HG03521 (cell line): ENCODE measurements around the gene RGS6.

ENCODE experiments used
- ATAC-seq: cut with Tn5 transposase; IDR thresholded peaks from one replicate; pipeline ENCODE4 v1.9.1; 2021; ENCODE audit warnings: mild to moderate bottlenecking, moderate library complexity; ENCODE audit not compliant: unreplicated experiment

The RGS6 gene

DNA sequence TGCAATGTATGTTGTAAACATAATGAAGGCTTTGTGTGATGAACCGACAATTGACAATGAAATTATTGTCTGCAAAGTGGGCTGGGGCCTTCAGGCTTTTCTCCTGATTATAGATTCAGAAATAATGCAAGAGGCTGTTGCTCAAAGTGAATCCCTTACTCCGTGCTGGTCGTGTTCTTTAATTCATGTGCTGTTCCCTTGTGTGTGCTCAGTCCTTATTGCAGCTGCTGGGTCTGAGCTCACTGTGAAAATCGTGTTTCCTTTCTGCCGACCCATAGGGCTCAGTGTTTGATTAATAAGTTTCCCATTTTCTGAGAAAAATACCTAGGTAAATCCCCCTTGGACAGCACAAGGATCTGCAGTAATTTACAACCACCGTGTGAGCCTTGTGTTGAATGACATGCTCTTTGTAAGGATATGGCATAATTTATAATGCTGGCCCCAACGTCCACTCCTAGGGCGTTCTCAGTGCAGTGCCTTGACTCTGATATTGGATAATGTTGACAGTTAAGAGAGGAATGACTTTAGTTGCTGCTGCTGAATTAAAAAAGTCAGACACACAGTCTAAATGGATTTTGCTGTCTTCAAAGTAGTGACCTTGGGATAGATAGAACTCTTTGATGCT is 81.6 kb downstream of the RGS6 start:
- no peak for ATAC-seq

DNA sequence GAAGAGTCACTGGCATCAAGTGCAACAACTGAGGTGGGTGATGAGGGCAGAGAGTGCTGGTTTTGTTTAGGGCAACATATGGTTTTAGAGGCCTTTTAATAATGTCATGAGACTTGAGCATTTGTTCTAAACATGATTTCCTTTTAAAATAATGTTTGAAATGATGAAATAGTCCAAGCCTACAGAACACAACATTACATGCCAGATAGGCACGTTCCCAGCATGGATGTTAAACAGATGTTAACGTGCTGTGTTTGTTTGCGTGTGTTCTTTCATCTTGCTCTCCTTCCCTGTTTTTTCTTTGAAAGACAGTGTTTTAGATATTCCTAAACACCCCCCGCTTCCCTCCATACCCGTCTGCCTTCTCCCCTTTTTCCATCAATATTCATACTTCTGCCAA is 82.3 kb downstream of the RGS6 start:
- ATAC-seq, result no peak

DNA sequence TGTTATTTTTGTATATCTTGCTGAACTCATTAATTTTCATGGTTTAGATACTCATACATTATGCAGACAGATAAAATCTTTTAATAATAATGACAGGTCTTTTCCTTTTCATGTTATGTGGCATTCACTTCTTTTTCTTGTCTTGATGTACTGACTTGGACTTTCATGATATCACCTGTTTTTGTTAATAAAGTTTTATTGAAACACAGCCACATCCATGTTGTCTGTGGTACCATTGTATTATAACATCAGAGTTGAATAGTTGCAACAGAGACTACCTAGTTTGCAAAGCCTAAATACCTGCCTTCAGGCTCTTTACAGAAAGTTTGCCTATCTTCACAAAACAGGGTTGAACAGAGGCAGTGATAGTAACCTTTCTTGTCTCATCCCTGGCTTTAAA is 85.1 kb downstream of the RGS6 start:
- ATAC-seq, result no peak

DNA sequence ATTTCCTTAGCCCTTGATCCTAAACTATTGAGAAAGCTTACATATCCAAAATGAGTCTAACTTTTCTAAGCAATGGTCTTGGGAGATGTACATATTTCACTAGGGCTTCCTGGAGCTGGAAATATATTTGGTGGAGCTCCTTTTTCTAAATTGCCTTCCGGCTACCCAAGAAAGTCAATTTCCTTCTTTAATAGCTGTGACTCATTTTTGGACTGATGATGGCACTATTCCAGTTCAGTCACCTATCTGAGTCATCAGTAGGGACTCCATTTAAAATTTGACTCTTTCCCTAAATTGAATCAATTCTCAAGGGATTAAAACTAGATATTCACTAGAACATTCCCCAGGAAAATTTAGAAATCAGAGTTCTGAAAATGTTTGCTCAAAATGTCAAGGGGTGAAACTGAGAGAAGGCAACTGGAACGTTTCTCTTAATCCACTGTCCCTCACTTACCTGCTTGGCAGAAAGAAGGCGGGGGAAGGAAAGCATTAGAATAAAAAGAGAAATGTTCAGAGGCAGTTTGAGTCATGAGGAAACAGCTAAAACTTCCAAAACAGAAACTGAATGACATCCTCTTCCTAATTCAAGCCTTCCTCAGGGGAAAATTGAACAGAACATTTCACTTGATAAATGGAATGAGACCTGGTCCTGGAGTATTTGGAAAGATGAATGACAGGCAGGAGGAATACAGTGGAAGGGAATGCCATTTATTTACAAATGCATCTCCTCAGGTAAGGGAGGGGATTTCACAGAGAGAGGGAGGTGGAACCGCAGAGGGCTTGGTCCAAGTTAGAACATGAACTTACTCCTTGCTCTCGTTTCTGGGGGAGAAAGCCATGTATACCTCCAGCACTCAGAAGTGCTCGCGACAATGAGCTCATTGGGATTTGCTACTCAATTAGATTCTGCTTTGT is 91.2 kb downstream of the RGS6 start:
- ATAC-seq, result no peak

DNA sequence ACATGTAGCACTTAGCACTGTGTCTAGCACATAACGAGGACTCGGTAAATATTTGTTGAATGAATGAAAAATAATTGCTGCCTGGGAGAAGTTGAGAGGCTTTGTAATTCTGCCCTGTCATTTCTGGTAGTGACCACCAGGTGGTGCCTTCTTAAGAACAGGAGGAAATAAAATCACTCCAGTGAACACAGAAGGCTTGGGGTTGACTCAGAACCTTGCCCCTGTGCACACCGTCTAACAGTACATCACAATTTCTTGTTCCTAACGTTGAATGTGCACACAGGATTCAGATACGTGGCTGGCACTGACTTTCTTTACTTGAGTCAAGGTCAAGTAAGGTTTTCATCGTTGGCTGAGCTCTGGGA is 91.8 kb downstream of the RGS6 start:
- ATAC-seq, result no peak

DNA sequence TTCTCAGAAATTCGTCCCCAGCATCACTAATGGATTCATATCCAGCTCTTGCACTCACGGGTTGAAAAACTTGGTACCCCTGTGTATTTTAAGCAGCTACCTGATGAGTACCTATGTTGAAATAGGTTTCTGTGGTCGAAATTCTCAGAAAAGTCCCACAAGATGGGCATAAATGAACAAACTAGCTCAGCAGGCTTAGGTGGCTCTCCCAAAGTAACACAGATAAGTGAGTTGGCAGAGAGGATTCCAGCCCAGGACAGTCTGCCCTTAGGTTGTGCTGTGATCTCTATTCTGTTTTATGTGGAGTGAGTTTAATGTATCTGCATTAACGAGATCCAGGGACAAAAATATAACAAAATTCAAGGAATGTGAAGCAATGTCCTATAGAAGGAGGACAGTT is 92.3 kb downstream of the RGS6 start:
- ATAC-seq, result no peak

DNA sequence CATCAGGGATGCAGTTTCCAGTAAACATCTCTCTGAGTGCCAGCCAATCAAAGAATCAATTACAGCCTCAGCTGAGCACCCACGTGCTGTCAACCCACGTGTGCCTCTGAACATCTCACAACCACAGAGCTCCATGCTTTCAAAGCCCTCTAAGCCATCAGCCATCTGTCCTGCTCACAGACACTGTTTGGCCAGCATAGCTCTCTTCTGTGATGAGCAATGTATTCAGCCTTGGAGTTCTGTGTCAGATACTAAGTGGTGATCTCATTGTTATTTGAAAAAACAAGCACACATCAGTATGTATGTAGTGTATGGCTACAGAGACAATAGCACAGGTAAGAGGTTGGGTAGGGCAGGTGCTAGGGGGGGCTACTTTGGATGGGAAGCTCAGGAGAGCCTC is 94.3 kb downstream of the RGS6 start:
- ATAC-seq, result no peak

DNA sequence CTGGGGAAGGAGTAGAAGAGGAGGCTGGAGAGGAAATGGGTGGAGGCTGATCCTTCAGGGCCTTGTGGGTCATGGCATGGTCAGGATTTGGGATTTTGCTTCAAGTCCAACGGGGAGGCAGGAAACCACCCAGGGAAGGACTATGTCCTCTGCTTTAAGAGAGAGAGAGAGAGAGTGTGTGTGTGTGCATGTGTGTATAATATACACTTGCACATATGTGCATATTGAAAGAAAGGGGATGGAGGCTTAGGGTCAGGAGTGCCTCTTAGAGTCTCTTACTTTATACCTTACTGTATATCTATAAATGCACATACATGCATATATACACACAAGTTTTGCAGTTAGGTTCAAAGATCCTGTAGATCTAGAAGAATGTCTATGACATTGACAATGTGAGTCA is 94.8 kb downstream of the RGS6 start:
- no peak for ATAC-seq

DNA sequence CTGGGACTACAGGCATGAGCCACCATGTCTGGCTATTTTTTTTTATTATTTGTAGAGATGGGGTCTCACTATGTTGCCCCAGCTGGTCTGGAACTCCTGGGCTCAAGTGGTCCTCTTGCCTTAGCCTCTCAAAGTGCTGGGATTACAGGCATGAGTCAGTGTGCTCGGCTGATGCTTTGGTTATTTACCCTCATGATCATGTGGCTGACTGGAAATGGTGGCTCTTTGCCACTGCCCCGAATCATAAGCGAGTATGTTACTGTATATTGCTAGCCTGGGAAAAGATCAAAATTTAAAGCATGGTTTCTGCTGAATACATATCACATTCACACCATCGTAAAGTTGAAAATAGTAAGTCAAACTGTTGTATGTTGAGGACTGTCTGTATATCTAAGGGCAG is 101.1 kb downstream of the RGS6 start:
- ATAC-seq, result no peak

DNA sequence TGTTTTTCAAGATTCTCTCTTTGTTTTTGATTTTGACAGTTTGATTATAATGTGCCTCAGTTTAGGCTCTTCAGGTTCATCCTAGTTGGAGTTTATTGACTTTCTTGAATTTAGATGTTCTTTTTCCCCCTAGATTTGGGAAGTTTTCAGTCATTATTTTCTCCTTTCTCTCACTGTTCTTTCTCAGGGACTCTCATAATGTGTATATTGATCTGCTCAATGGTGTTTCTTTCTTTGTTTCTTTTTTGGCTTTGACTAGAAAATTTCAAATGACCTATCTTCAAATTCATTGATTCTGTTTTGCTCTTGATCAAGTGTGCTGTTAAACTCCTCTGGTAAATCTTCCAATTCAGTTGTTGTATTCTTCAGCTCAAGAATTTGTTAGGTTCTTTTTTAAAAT is 108.3 kb downstream of the RGS6 start:
- no peak for ATAC-seq

DNA sequence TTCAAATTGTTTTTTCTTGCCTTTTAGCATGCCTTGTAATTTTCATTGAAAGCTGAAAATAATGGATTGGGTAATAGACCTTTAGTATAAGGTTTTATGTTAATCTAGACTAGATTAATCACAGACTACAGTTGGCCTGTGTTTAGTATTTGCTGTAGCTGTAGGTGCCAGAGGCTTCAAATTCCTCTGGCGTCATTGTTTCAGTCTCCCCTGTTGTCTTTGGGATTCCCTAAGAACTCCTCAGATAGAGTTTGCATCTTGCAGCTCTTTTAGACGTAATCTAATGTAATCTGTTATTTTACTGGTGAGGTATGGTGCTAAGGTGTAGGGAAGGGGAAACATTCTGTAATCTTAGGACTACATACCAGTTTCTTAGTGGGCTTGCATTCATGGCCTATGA is 113.0 kb downstream of the RGS6 start:
- no peak for ATAC-seq

DNA sequence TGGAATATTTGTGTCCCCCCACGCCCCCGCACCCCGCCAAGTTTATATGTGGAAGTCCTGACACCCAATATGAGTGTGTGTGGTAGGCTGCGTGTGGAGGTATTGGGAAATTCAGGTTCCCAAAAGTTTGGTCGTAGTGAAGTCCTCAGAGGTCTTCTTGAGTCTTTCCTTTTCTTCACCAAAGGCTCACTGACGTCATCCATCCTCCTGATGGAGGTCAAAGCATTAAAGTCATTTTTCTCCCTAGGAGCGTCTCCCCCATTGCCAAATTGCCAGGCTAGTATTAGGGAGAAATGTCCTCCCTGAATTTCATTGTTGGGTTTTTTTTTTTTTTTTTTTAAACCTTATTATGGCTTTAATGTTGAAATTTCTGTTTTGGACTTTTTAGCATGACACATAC is 113.7 kb downstream of the RGS6 start:
- ATAC-seq, result no peak

DNA sequence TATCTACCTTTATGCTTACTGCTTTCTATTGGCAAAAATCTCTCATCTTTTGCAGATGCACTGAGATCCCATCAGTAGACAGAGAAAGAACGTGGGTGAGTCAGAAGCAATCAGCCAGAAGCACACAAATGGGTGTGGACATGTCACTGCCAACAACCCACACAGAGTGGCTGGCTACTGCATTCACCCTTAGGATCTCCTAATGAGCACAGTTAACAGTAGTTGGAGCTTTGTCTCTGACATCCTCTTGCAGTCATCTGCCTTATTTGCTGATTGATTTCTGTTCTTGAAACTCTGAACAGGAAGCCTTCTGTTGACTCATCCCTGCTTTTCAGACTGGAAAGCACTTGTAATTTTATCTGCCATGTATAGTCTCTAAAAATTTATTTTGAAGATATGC is 117.2 kb downstream of the RGS6 start:
- ATAC-seq, result no peak

DNA sequence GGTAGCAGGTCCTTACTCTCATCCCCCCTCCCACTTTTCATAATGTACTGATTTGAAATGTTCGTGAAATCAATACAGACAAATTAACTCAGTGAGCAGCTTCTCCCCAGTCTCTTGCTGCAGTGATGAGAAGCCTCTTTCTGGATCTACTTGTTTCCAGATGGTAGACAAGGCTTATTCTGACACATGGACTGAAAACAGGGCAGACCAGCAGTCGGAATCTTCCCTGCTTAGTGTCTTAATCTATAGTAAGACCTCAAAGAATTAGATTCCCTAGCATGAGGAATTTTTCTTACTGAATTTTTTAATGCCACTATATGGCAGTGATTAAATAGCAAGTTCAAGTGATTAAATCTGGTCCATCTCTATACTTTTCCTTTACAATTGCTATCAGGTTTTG is 120.1 kb downstream of the RGS6 start:
- ATAC-seq, result no peak

DNA sequence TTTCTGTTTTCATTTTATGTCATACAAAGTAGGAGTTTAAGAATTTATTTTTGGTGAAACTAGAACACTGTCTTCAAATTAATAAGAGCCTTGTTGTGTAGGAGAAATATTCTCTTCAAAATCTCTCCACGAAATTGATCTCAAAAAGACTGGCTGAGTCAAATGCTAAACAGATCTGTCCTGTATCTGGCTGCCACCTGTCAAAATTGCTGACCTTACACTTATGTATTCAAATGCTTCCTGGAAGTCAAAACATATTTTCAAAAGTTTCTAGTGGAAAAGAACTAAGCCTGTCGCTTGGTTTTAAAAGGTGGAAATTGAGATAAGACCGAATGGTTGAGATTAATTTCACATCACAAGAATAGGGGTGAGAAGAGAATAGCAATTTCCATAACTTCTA is 121.4 kb downstream of the RGS6 start:
- no peak for ATAC-seq

DNA sequence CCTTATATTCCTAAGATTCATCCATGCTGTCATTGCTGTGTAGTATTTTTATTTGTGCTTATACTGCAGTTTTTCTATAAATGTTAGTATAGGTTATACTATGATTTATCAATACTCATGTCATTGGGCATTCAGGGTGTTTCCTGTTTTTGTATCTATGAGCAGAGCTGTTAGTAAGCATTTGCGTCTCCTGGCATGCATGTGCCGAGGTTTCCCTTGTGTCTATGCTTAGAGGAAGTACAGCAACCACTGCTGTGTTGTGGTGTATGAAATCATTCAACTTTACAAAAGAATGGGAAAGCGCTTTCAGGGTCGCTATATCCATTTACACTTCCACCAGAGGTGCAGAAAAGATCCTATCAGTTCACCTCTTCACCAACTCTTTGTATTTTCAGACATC is 122.7 kb downstream of the RGS6 start:
- no peak for ATAC-seq

DNA sequence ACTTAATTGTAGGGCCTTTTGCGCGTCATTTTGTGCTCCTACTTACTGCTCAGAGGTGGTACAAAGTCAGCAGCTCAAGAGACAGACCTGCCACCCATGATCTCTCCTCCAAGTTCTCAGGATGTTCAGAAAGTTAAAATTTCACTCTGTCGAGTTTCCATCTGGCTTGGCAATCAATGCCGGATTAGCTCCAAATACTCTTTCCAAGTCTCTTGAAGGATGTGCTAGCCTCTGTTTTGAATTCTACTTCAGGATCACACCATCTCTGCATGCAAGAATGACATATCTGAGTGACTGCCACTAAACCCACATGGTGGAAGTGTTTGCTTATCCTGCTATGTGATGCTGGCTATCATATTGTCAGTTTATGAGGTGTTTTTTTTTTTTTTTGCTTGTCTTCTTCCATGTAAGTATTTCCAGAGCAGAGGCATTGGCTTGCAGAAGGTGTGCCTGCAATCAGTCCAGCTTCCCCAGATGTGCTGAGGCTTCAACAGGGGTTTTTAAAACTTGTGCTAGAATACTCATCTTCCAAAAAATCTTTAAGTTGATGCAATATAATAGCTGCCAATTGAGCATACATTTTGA is 125.6 kb downstream of the RGS6 start:
- ATAC-seq, result no peak

DNA sequence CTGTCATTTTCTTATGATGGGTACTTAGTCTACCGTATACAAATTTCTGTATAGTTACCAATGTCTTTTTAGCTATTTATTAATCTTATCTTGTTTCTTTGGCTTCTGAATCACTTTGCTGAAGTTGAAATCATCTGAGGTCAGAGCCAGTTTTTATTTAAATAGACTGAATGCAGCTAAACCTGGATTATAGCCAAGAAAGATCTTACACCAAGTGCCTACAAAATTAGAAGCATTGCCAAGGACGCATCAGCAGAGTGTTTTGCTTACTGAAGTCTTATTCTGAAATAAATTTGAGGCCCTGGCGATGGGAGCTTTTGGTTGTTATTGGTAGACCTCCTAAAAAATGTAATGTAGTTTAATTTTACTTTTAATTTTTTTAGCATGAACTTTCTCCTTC is 128.2 kb downstream of the RGS6 start:
- ATAC-seq, result no peak

DNA sequence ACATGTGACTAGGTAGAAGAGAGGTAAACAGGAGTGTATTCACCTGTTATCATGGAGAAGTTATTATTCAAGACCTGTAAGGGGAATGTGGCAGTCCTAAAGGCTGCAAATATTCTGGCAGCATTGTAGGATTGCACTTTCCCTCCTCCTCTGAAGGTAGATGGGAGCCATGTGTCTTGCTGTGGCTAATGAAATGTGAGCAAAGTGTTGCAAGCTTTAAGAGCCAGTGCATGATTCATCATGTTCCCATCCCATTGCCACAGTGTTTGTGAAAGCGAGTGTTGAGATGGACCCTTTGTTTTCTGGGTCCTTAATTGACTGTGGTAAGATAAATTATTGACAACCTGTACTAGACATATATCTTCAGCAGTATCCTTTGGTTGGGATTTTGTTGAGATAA is 128.7 kb downstream of the RGS6 start:
- ATAC-seq, result no peak

DNA sequence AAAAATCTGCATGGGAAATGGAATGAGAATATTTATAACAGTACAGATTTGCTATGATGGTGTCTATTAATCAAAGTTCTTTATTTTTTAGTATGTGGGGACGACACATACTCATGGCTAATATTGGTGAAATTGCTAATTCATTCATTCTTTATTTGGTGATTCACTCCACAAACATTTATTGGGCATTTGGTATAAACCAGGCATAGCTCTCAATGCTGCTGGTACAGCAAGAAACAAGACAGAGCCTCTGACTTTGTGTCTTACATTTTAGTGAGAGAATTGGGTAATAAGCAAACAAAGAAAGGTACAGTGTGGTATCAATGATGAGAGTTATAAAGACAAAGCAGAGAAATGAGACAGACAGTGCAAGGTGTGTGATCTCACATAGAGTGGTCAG is 129.5 kb downstream of the RGS6 start:
- no peak for ATAC-seq

DNA sequence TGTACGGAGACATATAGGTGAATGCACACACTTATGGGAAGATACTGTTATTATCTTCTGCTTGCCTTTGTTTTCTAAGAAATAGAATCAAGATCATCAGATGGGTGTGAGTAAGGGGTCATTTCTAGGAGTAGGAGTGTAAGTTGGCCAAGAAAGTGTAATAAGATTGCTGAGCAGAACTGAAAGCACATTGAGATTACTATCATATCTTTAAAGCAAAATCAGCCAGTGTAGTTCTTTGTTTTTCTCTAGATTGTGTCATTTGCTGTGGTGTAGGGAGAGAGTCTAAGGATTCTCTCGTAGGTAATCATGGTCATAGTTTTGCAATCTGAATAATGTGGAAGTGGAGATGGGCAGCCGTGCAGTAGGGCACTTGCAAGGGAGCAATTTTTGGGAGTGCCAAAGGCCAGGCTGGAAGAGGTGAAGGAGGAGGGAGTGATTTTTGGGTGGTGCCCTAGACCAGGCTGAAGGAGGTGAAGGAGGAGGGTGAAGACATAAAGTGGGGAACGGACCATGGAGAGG is 131.6 kb downstream of the RGS6 start:
- ATAC-seq, result no peak

DNA sequence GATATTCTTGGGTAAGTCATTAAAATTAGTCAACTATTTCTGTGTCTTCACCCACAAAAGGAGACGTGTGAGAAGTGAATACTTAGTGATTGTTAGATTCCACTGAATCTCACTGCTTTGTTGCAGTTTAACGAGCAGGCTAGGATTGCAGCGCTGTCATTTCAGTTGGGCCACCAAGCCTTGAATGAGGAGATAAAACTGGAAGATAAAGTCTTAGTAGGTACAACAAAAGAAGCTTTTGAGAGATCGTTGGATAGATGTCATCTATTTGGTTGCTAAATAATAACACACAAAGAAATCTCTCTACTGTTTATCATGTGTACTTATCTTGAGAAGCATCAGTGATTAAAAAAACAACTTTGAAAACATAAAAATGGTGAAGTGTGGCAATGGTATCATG is 132.3 kb downstream of the RGS6 start:
- ATAC-seq, result no peak
